Subcutaneous adipose tissue (tissue), 4 donors: ENCODE results near the gene CFAP300. TPM values are rescaled to one million over a fixed set of nuclear protein-coding genes. Genes with fewer than 3 reads are reported as not detected.

Source experiments
- small RNA-seq: library from RNA; depleted of rRNA; stranded (forward); fragments of <200 nt; gene quantifications from one replicate; pipeline ENCODE3, GENCODE V24; 2016
- total RNA-seq, 4 donors: library from RNA; depleted of rRNA; stranded (reverse); fragments of >200 nt; gene quantifications; one replicate each; pipeline ENCODE4 v1.1.0, GENCODE V29; 2016
- TF ChIP-seq, protein P1 (sequence below): fragments of 450-650 bp; IDR thresholded peaks from one replicate; pipeline ENCODE4 v1.5.1; 2016; ENCODE audit warnings: low read depth, mild to moderate bottlenecking, control low read depth, antibody characterized with exemption, moderate library complexity

CFAP300 gene
- total RNA-seq, 4 donors from 2014 or later = 0.94 to 14.0 (median 2.6) TPM

DNA sequence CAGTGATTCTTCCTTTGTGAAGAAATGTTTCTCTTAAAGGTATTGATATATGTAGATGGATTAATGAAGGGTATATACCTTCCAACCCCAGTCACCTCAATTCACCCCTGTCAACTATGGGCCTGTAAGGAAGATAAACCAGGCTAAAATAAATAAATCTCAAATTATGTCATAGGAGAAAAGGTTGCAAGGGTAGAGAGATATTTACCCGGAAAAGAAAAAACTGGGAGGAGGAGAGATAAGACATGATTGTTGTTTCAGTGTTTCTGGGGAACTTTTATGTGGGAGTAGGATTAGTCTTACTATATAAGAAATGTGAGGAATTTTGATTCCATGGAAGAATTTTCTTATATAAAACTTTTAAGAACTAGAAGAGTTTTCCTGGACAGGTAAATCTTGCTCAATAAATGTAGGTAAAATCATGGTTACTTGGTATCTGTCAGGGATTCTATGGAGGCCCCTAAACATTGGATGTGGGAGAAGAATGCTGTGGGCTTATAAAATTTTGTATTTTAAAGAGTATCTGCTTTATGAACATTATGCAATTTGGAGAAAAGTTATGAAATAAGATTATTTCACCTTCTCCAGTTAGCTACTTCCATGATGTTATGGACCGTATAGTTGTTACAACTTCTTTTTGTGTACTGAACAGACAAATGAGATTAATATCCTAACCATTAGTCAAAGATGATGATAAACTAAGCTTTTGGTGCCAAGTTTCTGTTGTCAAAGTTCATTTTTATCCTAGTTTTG is 69.4 kb downstream of the CFAP300 start:
- TF ChIP-seq, protein P1, sequence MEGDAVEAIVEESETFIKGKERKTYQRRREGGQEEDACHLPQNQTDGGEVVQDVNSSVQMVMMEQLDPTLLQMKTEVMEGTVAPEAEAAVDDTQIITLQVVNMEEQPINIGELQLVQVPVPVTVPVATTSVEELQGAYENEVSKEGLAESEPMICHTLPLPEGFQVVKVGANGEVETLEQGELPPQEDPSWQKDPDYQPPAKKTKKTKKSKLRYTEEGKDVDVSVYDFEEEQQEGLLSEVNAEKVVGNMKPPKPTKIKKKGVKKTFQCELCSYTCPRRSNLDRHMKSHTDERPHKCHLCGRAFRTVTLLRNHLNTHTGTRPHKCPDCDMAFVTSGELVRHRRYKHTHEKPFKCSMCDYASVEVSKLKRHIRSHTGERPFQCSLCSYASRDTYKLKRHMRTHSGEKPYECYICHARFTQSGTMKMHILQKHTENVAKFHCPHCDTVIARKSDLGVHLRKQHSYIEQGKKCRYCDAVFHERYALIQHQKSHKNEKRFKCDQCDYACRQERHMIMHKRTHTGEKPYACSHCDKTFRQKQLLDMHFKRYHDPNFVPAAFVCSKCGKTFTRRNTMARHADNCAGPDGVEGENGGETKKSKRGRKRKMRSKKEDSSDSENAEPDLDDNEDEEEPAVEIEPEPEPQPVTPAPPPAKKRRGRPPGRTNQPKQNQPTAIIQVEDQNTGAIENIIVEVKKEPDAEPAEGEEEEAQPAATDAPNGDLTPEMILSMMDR = no peak

DNA sequence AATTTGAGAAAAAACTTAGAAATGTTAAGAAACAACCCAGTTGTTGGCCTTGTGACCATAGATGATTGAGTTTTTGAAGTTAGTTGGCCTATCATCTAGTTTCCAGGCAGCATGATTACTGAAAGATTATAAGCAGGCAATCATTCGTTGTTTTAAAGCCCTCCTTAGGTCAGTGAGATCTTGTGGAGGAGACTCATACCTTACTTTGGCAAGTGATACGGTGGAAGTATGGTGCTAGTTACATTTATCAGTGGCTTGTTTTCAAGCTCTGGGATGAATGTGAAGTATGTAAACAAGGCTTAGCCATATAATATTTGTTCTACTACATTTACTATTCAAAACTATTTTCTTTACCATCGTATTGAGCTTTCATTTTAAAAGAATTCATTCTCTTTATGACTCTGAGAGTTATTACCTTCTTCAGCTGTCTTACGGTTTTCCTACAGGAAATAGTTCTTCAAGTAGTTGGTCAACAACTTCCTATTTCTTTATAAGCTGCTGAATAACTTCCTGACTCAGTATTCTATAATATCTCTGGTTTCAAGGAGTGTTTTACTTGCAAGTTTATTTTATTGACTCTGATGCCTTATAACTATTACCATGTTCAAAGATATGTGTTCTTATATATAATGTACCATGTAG is 70.4 kb downstream of the CFAP300 start:
- TF ChIP-seq, protein P1 = no peak

DNA sequence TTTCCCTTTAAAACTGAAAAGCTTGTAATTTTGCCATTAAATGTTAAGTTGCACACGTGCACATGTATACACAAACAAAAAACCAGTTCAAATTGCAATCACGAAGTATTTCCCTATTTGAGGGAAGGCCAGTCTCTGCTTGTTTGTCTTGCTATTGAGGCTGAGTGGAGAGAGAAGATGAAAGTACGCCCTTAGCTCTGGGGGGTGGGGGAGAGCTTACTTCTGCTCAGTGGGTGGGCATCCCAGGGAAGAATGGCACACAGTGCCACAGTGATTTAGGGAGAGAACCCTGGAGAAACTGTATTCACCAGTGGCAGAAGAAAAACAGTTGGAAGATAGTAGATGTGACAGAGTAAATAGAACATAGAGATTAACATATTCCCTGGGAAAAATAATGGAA is 71.7 kb downstream of the CFAP300 start:
- TF ChIP-seq, protein P1 = no peak

- TF ChIP-seq, protein P1 = no peak
Measured at GRCh38 chr11:102119997-102120396, 72.8 kb downstream of the CFAP300 start.

- TF ChIP-seq, protein P1 = no peak
Measured at GRCh38 chr11:102120437-102120973, 73.3 kb downstream of the CFAP300 start.

DNA sequence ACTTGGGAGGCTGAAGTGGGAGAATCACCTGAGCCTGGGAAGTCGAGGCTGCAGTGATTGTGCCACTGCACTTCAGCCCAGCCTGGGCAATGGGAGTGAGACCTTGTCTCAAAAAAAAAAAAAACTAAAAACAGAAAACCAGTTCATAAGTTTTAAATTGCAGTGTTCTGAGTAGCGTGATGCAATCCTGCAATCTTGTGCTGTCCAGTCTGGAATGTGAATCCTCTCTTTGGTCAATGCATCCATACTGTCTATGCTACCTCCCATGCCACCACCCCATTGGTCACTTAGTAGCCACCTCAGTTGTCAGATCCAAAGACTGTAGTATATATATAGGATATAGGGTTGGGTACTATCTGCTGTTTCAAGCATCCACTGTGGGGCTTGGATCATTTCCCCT is 74.1 kb downstream of the CFAP300 start:
- TF ChIP-seq, protein P1 = no peak

Small RNA genes lying within 50 kb of the gene (small RNA-seq; reads per million reads assigned to genes)
- not detected for gene RNA5SP535

Other genes with a start within 250 kb of the CFAP300 start
- gene CEP126, start 132.4 kb upstream of the CFAP300 start, total RNA-seq = 10 to 100 TPM in 3 of 4 donors, 1 to 10 TPM in 1; 8.7 to 20.7 (median 15.6) TPM
- gene ANGPTL5, start 130.9 kb upstream of the CFAP300 start, total RNA-seq = 1 to 10 TPM; 1.5 to 9.2 (median 4.2) TPM
- 100 to 1,000 TPM; 122 to 202 (median 170) TPM for gene YAP1, start 63.0 kb downstream of the CFAP300 start, total RNA-seq